OCI-LY7 (cell line): Measurements from ENCODE around the gene LAIR2.

Experiments
- CTCF ChIP-seq: fragments of 200-600 bp; sonication (generic); conservative IDR thresholded peaks from 2 replicates; pipeline ENCODE4 v1.5.1; 2014; ENCODE audit warnings: mild to moderate bottlenecking, antibody characterized with exemption, low read length, moderate library complexity, mixed read lengths
- EZH2phosphoT487 ChIP-seq: fragments of 200-600 bp; sonication (generic); IDR thresholded peaks from 2 replicates; pipeline ENCODE4 v1.6.1; 2018; ENCODE audit warnings: low read depth, borderline replicate concordance, mild to moderate bottlenecking, mixed run types, antibody characterized with exemption, low read length, moderate library complexity, mixed read lengths

GRCh38 chr19:54462655-54463530, 39.7 kb upstream of the LAIR2 start:
- peak; percentile 10; the same call in 1 of the 2 replicates for TF ChIP-seq CTCF
- TF ChIP-seq EZH2phosphoT487: no peak
